Inflammatory macrophage (primary cell): ENCODE data around the gene OR56A3.
"Not testable (repeated sequence)": the region's sequence is repeated elsewhere in the genome, so short reads cannot be mapped to it uniquely, and the experiment has no call there.

Experiments used
- DNase-seq, 2 donors: peaks; one replicate each; pipeline ENCODE4 v3.0.0-alpha.2; 2020 to 2022
- total RNA-seq, 18 experiments: gene quantifications; one replicate each; lab custom pipeline; 2026; ENCODE audit warnings: mixed read lengths in 6 of 18, inconsistent platforms in 2 of 18; lab: John Stamatoyannopoulos, UW

The OR56A3 gene
- total RNA-seq = 0 to 0.13 (median 0) reads per million in 18 experiments

GRCh38 chr11:5941951-5942350 lies at the start of gene OR56A3:
Gene OR56A3 (plus strand): TSS chr11:5942251. CDS start chr11:5947347, 5,096 bp downstream.
- no peak for DNase-seq

- DNase-seq = no peak
These were observed 49.1 kb upstream of the OR56A3 start, which contains the start of gene OR52E5 for GRCh38 chr11:5892908-5893307. Gene OR52E5 (plus strand): TSS chr11:5893208. CDS start chr11:5900777, 7,569 bp downstream.

GRCh38 chr11:5899534-5899933 lies 42.5 kb upstream of the OR56A3 start:
- DNase-seq = no peak

GRCh38 chr11:5910540-5910939 lies 31.5 kb upstream of the OR56A3 start:
- DNase-seq = no peak

GRCh38 chr11:5922749-5923426 lies 19.2 kb upstream of the OR56A3 start:
- DNase-seq = no peak

- no peak for DNase-seq
These were observed 18.6 kb upstream of the OR56A3 start for GRCh38 chr11:5923427-5923776.

GRCh38 chr11:5923794-5924193 lies 18.3 kb upstream of the OR56A3 start:
- no peak for DNase-seq

GRCh38 chr11:5928271-5928670 lies 13.8 kb upstream of the OR56A3 start:
- no peak for DNase-seq

GRCh38 chr11:5928811-5929210 lies 13.2 kb upstream of the OR56A3 start:
- no peak for DNase-seq

- no peak for DNase-seq
These were observed 12.3 kb upstream of the OR56A3 start for GRCh38 chr11:5929571-5930368.

- DNase-seq = no peak
These were observed 11.4 kb upstream of the OR56A3 start for GRCh38 chr11:5930614-5931013.

GRCh38 chr11:5931061-5931460 lies 11.0 kb upstream of the OR56A3 start:
- DNase-seq = no peak

GRCh38 chr11:5932671-5933070 lies 9.4 kb upstream of the OR56A3 start:
- DNase-seq = no peak

GRCh38 chr11:5933116-5933515 lies 8.9 kb upstream of the OR56A3 start:
- no peak for DNase-seq

- DNase-seq = no peak
These were observed 4.0 kb upstream of the OR56A3 start for GRCh38 chr11:5937868-5938602.

GRCh38 chr11:5938603-5938965 lies 3.5 kb upstream of the OR56A3 start:
- no peak for DNase-seq

GRCh38 chr11:5940748-5941147 lies 1.3 kb upstream of the OR56A3 start:
- DNase-seq = no peak

- DNase-seq = no peak
These were observed 13.5 kb downstream of the OR56A3 start for GRCh38 chr11:5955586-5955985.

- DNase-seq = not testable (repeated sequence)
These were observed 18.8 kb downstream of the OR56A3 start for GRCh38 chr11:5960704-5961320.

- no peak for DNase-seq
These were observed 24.9 kb downstream of the OR56A3 start for GRCh38 chr11:5966958-5967357.

- DNase-seq = no peak
These were observed 25.7 kb downstream of the OR56A3 start for GRCh38 chr11:5967708-5968107.

- no peak for DNase-seq
These were observed 26.3 kb downstream of the OR56A3 start, which contains the start of gene OR56A5 for GRCh38 chr11:5968394-5968793. Gene OR56A5 (minus strand): TSS chr11:5968494. CDS start chr11:5968494, 0 bp downstream.

GRCh38 chr11:5973530-5973929 lies 31.5 kb downstream of the OR56A3 start:
- DNase-seq = no peak
